OCI-LY3 (cell line): ENCODE data around the gene CCZ1B.
"Not testable (repeated sequence)": the region's sequence is repeated elsewhere in the genome, so short reads cannot be mapped to it uniquely, and the experiment has no call there.

Experiments
- H2AFZ ChIP-seq: fragments of 200-600, 300-600 bp; shearing (Covaris generic); 2 replicates; pipeline ENCODE4 v1.6.0; 2014; ENCODE audit warnings: antibody characterized with exemption, low read depth, low read length
- H3K27ac ChIP-seq: fragments of 200-600, 300-600 bp; sonication (generic); 2 replicates; pipeline ENCODE4 v1.5.1; 2014; ENCODE audit warnings: mild to moderate bottlenecking, low read length, moderate library complexity, mixed read lengths
- H3K27me3 ChIP-seq: fragments of 200-600, 300-600 bp; sonication (generic); 2 replicates; pipeline ENCODE4 v1.6.1; 2014; ENCODE audit warnings: low read depth, low read length, mixed read lengths
- H3K36me3 ChIP-seq: fragments of 200-600, 300-600 bp; sonication (generic); replicated peaks from 2 replicates; pipeline ENCODE3; 2014; ENCODE audit warnings: low read depth, low read length, mixed read lengths
- H3K4me1 ChIP-seq: fragments of 300-600, 200-600 bp; sonication (generic); 2 replicates; pipeline ENCODE4 v1.6.1; 2014; ENCODE audit warnings: low read length, mixed read lengths
- H3K4me2 ChIP-seq: fragments of 200-600, 300-600 bp; sonication (generic); 2 replicates; pipeline ENCODE4 v1.6.1; 2014; ENCODE audit warnings: low read length, mixed read lengths
- H3K4me3 ChIP-seq: fragments of 300-600, 200-600 bp; sonication (generic); 2 replicates; pipeline ENCODE4 v1.5.1; 2014; ENCODE audit warnings: antibody characterized with exemption, mild to moderate bottlenecking, low read length, moderate library complexity
- H3K79me2 ChIP-seq: fragments of 300-600, 200-600 bp; shearing (Covaris generic); 2 replicates; pipeline ENCODE4 v1.6.1; 2014; ENCODE audit warnings: mild to moderate bottlenecking, low read length, mixed read lengths
- H3K9ac ChIP-seq: fragments of 300-600, 200-600 bp; shearing (Covaris generic); 2 replicates; pipeline ENCODE4 v1.6.0; 2014; ENCODE audit warnings: mild to moderate bottlenecking, low read length, moderate library complexity
- H3K9me3 ChIP-seq: fragments of 200-600, 300-600 bp; shearing (Covaris generic); 2 replicates; pipeline ENCODE4 v1.6.1; 2014; ENCODE audit warnings: low read length, mixed read lengths; ENCODE audit not compliant: insufficient read depth
- H4K20me1 ChIP-seq: fragments of 200-600, 300-600 bp; sonication (generic); 2 replicates; pipeline ENCODE4 v1.6.1; 2016; ENCODE audit warnings: low read length, mixed read lengths; ENCODE audit not compliant: insufficient read depth

The CCZ1B gene

DNA sequence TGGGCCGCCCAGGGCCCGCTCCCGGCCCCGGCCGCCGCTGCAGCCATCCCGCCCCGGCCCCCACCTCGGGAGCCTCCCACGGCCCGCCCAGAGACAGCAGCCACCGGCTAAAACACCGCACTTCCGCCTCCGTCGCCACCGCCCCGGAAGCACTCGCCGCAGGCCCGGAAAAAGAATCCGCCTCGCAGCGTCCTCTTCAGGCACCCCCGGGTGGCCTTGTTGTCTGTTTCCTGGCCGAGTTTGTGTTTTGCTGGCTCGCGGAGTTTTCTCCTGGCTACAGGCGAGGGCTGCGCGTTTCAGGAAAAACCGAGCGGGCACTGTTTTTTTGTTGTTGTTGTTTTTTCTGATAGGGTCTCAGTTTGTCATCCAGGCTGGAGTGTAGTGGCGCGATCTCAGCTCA, at the start of gene CCZ1B:
CCZ1B (minus strand) TSS at position 125 of the 400 bp plus-strand sequence; CDS start at position 47, 78 bp downstream.
- not testable (repeated sequence) for H4K20me1 ChIP-seq, H3K27me3 ChIP-seq, H3K36me3 ChIP-seq, H3K4me1 ChIP-seq, H3K27ac ChIP-seq, H3K9me3 ChIP-seq, H3K79me2 ChIP-seq, H2AFZ ChIP-seq
- peak within 1 kb of the TSS; percentile 39; the same call in 1 of the 2 replicates for H3K9ac ChIP-seq
- peak within 1 kb of the TSS; percentile 35 for H3K4me2 ChIP-seq
- H3K4me3 ChIP-seq, result peak within 1 kb of the TSS; percentile 71

GRCh38 chr7:6875022-6875421, 48.9 kb upstream of the CCZ1B start:
- not testable (repeated sequence) for H3K27ac ChIP-seq, H3K4me2 ChIP-seq, H3K36me3 ChIP-seq, H4K20me1 ChIP-seq, H3K27me3 ChIP-seq, H2AFZ ChIP-seq, H3K9me3 ChIP-seq, H3K79me2 ChIP-seq, H3K4me3 ChIP-seq, H3K9ac ChIP-seq, H3K4me1 ChIP-seq

- not testable (repeated sequence) for H3K9ac ChIP-seq, H4K20me1 ChIP-seq, H3K4me2 ChIP-seq, H2AFZ ChIP-seq, H3K4me3 ChIP-seq, H3K4me1 ChIP-seq, H3K9me3 ChIP-seq, H3K27me3 ChIP-seq, H3K27ac ChIP-seq, H3K79me2 ChIP-seq, H3K36me3 ChIP-seq
Observed at GRCh38 chr7:6872246-6872945, 46.3 kb upstream of the CCZ1B start.

DNA sequence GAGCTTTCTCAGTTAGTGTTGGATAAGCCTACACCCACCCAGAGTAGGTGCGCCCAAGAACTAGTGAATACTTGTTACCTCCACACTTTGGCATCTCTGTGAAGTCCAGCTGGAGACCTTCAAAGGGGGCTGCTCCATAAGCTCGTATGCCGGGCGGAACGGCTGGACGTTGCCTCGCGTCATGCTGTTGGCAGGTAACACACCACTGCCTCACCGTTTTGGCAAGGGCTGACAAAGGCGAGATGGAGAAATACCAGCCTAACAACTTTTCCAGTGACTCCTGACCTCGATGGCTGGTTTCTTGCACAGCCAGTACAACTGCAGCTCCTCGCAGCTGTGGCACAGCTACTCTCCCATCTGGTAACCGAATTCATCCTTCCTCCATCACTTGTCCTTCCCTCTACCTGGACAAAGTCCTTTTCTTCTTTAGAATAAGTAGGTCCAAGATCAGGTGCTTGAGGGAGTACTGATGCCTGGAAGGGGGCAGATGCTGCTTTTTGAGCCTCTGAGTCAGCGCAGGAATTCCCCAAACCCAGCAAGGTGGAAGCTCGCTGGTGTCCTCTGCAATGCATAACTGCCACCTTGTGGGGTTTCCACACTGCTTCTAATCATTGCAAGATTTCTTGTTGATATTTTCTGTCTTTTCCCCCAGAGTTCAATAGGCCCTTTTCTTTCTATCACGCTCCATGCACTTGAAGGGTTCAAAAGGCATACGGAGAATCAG, 45.5 kb upstream of the CCZ1B start:
- H3K4me2 ChIP-seq, result peak overlapping the region; percentile 33; the same call in 1 of the 2 replicates
- H3K27ac ChIP-seq, H3K9me3 ChIP-seq: not testable (repeated sequence)

DNA sequence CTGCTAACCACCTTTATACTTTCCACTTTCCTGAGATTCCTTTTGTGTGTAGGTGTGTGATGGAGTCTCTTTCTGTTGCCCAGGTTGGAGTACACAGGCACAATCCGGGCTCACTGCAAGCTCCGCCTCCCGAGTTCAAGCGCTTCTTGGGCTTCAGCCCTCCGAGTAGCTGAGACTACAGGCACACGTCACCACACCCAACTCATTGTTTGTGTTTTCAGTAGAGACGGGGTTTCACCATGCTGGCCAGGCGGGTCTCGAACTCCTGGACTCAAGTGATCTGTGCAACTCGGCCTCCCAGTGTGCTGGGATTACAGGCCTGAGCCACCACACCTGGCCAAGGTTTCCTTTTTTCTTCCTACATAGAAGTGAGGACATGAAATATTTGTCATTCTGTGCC, 38.7 kb upstream of the CCZ1B start:
- not testable (repeated sequence) for H3K4me1 ChIP-seq, H3K27ac ChIP-seq, H3K4me2 ChIP-seq, H2AFZ ChIP-seq, H3K9ac ChIP-seq, H3K4me3 ChIP-seq, H3K27me3 ChIP-seq, H4K20me1 ChIP-seq, H3K9me3 ChIP-seq, H3K36me3 ChIP-seq, H3K79me2 ChIP-seq

More for the DNA sequence above, 45.5 kb upstream of the CCZ1B start:
- not testable (repeated sequence) for H3K4me3 ChIP-seq, H3K79me2 ChIP-seq, H2AFZ ChIP-seq, H3K27me3 ChIP-seq, H4K20me1 ChIP-seq, H3K4me1 ChIP-seq, H3K9ac ChIP-seq, H3K36me3 ChIP-seq

- H3K36me3 ChIP-seq, H3K79me2 ChIP-seq, H3K4me1 ChIP-seq, H2AFZ ChIP-seq, H3K4me3 ChIP-seq, H3K9ac ChIP-seq, H4K20me1 ChIP-seq, H3K4me2 ChIP-seq, H3K27me3 ChIP-seq, H3K27ac ChIP-seq, H3K9me3 ChIP-seq: not testable (repeated sequence)
Observed at GRCh38 chr7:6864188-6864587, 38.1 kb upstream of the CCZ1B start.

DNA sequence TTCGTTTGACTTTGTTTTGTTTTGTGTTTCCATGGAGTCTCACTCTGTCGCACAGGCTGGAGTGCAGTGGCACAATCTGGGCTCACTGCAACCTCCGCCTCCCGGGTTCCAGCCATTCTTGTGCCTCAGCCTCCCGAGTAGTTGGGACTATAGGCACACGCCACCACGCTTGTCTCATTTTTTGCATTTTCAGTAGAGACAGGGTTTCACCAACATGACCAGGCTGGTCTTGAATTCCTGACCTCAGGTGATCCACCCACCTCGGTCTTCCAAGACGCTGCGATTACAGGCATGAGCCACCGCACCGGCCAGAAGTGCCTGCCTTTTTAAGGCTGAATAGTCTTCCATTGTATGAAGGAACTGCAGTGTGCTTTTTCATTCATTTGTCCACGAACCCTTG, 36.8 kb upstream of the CCZ1B start:
- H3K27ac ChIP-seq, H3K79me2 ChIP-seq, H2AFZ ChIP-seq, H3K4me1 ChIP-seq, H3K9ac ChIP-seq, H3K27me3 ChIP-seq, H4K20me1 ChIP-seq, H3K4me2 ChIP-seq, H3K9me3 ChIP-seq, H3K4me3 ChIP-seq, H3K36me3 ChIP-seq: not testable (repeated sequence)
